ENCODE measurements around the gene SORCS1. TPM values are rescaled to one million over a fixed set of nuclear protein-coding genes. Genes with fewer than 3 reads are reported as not detected.
A peak's percentile ranks its signal among the peaks of the same experiment; 100 is the strongest.

Gene SORCS1
- total RNA-seq, 1 donor from 2014 or later, result 0.23 TPM

DNA sequence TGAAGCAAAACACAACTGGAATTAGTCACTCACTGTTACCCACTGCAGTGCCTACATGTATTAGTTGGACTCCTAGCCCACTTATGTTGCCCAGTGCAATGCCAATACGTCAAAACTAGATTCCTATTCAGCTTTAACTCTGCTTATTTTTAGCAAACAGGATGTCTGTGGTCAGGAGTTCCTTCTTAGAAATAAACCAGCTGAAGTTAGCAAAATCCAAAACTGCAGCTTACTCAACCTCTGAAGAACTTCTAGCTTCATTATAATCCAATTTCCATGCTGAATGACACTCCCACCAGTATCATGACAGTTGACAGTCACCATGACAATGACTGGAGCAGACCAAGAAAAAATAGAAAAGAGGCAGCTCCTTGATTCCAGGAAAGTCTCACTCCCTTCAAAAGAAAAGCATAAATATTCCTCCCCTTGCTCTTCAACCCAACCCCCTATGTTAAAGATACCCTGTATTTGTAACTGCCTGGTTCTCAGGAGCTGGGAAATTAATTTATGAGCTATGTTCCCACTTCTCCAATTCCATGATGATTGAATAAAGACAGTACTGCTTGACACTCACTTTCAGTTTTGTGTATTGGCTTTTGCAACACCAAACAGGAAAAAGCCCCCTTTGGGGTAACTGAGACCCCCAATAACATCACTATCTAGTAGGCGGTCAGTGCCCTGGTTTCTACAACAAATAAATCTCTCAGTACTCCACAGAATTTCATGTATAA is 327.4 kb downstream of the SORCS1 start:
- Histone ChIP-seq H3K4me1 (no peaks in the 10 kb centered on the region), H3K4me3 (no peak overlapping the region), H3K9me3 (no peaks in the 10 kb centered on the region), H3K27me3 (no peaks in the 10 kb centered on the region), H3K36me3 (no peaks in the 10 kb centered on the region), H3K27ac (no peak overlapping the region)
- intact Hi-C loops (cut with DNase I), result no loop called here
- DNase-seq (no peak), ATAC-seq (peak; percentile 79)
- TF ChIP-seq CTCF (IDR thresholded peaks at IDR 0.05), result no peak

- H3K9me3 ChIP-seq, result no peaks in the 10 kb centered on the region
- H3K4me1 ChIP-seq, result no peaks in the 10 kb centered on the region
- ATAC-seq, result no peak
- no peaks in the 10 kb centered on the region for H3K27me3 ChIP-seq
- no peak overlapping the region for H3K27ac ChIP-seq
- no peak overlapping the region for H3K4me3 ChIP-seq
- intact Hi-C loops (cut with DNase I), result no loop called here
- H3K36me3 ChIP-seq, result no peaks in the 10 kb centered on the region
- no peak for DNase-seq
- TF ChIP-seq CTCF (IDR thresholded peaks at IDR 0.05), result no peak
These were observed 331.7 kb downstream of the SORCS1 start for GRCh38 chr10:106832846-106833245.

GRCh38 chr10:106830471-106830870 is 334.0 kb downstream of the SORCS1 start:
- Histone ChIP-seq H3K27ac (no peak overlapping the region), H3K36me3 (no peaks in the 10 kb centered on the region), H3K4me1 (no peaks in the 10 kb centered on the region), H3K9me3 (no peaks in the 10 kb centered on the region), H3K27me3 (no peaks in the 10 kb centered on the region), H3K4me3 (no peak overlapping the region)
- ATAC-seq, result no peak
- intact Hi-C loops (cut with DNase I), result no loop called here
- no peak for DNase-seq
- no peak for TF ChIP-seq CTCF (IDR thresholded peaks at IDR 0.05)

DNA sequence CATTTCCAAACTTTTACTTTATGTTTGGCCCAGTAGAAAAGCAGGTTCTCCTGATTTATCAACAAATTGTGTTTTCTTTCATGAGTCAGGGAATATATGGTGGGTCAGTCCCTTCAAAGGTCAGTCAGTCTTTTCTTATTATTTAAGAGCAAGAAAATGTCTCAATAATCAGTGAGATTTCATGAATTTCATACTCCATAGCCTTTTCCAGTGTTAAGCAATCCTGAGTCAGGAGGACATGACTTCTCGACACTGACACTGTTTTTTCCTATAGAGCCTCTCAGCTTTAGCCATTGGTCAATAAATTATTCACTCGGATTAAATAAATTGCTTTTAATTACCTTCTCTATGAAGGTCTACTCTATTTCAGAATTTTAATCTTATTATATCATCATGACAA is 334.5 kb downstream of the SORCS1 start:
- H3K4me3 ChIP-seq, result no peak overlapping the region
- ATAC-seq (peak; percentile 29), DNase-seq (no peak)
- no peaks in the 10 kb centered on the region for H3K9me3 ChIP-seq
- TF ChIP-seq CTCF (IDR thresholded peaks at IDR 0.05), result no peak
- no peaks in the 10 kb centered on the region for H3K36me3 ChIP-seq
- no peak overlapping the region for H3K27ac ChIP-seq
- intact Hi-C loops (cut with DNase I), result no loop called here
- no peaks in the 10 kb centered on the region for H3K27me3 ChIP-seq
- H3K4me1 ChIP-seq, result no peaks in the 10 kb centered on the region

GRCh38 chr10:106826716-106827115 is 337.8 kb downstream of the SORCS1 start:
- TF ChIP-seq CTCF (IDR thresholded peaks at IDR 0.05), result no peak
- Histone ChIP-seq H3K4me1 (no peaks in the 10 kb centered on the region), H3K4me3 (no peak overlapping the region), H3K36me3 (no peaks in the 10 kb centered on the region), H3K9me3 (no peaks in the 10 kb centered on the region), H3K27ac (no peak overlapping the region), H3K27me3 (no peaks in the 10 kb centered on the region)
- no peak for ATAC-seq
- DNase-seq, result no peak
- intact Hi-C loops (cut with DNase I), result no loop called here
